Activated CD4-positive, alpha-beta T cell treated with anti-CD3 and anti-CD28 coated beads for 24 hours (primary cell): Measurements from ENCODE around the gene GP1BA.

ENCODE experiments used
- DNase-seq, 2 donors: peaks; one replicate each; pipeline ENCODE4 v3.0.0-alpha.2; 2020; ENCODE audit warnings: low read depth in 2 of 2

Gene GP1BA

GRCh38 chr17:4950746-4951204 lies 18.7 kb downstream of the GP1BA start, which contains the start of gene ENO3:
ENO3 (plus strand) TSS chr17:4951119; CDS start chr17:4951830, 711 bp downstream.
- no peak for DNase-seq

GRCh38 chr17:4951486-4951885 lies 19.4 kb downstream of the GP1BA start:
- DNase-seq = no peak

GRCh38 chr17:4953451-4953961 lies 21.4 kb downstream of the GP1BA start:
- no peak for DNase-seq

- no peak for DNase-seq
Measured at GRCh38 chr17:4955091-4955490, 23.0 kb downstream of the GP1BA start.

- no peak for DNase-seq
Measured at GRCh38 chr17:4956493-4957061, 24.5 kb downstream of the GP1BA start.

GRCh38 chr17:4958102-4958501 lies 26.0 kb downstream of the GP1BA start:
- no peak for DNase-seq

GRCh38 chr17:4959261-4959965 lies 27.3 kb downstream of the GP1BA start:
- DNase-seq = no peak

GRCh38 chr17:4960279-4960922 lies 28.3 kb downstream of the GP1BA start:
- DNase-seq = no peak

- no peak for DNase-seq
Measured at GRCh38 chr17:4965311-4965986, 33.4 kb downstream of the GP1BA start.

- DNase-seq = peak; percentile 84 to 88
Measured at GRCh38 chr17:4966844-4967538, 34.9 kb downstream of the GP1BA start.

- DNase-seq = peak; percentile 88 to 90
Measured at GRCh38 chr17:4967539-4968485, 35.7 kb downstream of the GP1BA start, which contains the start of gene SPAG7. SPAG7 (minus strand) TSS chr17:4967817; CDS start chr17:4967804, 13 bp downstream.

GRCh38 chr17:4968486-4969046 lies 36.5 kb downstream of the GP1BA start:
- no peak for DNase-seq

GRCh38 chr17:4969047-4969550 lies 37.0 kb downstream of the GP1BA start:
- DNase-seq = peak in 1 of 2 donors; percentile 44

- no peak for DNase-seq
Measured at GRCh38 chr17:4969551-4970173, 37.6 kb downstream of the GP1BA start.

- DNase-seq = no peak
Measured at GRCh38 chr17:4970273-4970672, 38.2 kb downstream of the GP1BA start.

- no peak for DNase-seq
Measured at GRCh38 chr17:4971826-4972225, 39.7 kb downstream of the GP1BA start.

- DNase-seq = no peak
Measured at GRCh38 chr17:4972322-4972721, 40.2 kb downstream of the GP1BA start.

GRCh38 chr17:4972752-4973151 lies 40.7 kb downstream of the GP1BA start:
- DNase-seq = no peak
